NCI-H1048 (cell line): Measurements from ENCODE around the gene TANGO2.

Experiments
- DNase-seq: peaks from one replicate; lab custom pipeline; 2025; lab: John Stamatoyannopoulos, UW

The TANGO2 gene

GRCh38 chr22:20107471-20107901, 86.6 kb downstream of the TANGO2 start:
- no peak for DNase-seq

DNA sequence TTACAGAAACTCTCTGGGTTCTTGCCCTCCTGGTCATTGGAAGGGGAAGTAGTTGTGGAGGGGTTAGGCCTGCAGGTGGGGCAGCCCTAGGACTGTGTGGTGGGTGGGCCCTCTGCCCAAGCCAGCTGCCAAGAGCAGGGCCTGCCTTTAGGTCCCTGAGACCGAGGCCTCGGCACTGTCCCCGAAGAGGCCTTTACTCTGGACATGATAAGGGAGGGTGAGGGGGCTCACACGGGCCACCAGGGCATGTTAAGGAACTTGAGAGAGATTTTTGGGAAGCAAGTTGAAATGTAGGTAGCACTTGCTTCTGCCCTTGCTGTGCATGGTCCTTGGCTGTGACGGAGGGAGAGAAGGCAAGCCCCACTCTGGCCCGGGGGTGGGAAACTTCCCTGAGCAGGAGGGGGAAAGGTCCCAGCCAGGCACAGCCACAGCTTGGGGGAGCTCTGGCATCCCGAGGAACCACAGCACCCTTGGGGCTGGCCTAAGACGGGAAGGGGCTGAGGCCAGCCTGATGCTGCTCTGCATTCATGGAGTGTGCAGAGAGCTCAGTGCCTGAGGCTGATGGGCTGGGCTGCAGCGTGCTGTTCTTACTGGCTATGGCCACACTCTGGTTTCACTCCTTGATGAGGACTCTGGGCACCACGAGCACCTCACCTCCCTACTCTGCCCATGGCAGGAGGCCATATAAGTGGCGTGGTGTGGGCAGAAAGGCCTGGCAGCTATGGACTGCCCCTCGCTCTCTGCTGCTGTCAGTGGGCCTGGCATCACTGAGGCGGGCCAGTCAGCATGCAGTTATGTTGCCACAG, 87.2 kb downstream of the TANGO2 start:
- no peak for DNase-seq

DNA sequence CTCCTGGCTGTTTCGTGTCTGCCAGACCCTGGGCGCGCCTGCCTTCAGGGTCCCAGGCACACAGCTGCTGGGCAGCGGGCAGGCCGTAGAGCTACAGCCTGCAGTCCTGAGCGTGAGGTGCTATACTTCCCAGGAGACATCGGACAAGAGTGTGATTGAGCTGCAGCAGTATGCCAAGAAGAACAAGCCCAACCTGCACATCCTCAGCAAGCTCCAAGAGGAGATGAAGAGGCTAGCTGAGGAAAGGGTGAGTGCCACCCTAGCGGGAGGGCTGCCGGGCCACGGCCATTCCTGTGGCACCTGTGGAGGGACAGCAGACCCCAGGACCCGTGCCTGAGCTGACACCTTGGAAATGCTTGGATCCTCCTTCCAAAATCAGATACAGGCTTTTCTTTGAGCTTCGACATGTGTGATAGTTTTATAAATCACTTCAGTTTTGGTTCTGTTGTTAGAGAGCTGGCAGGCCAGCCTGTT, 87.9 kb downstream of the TANGO2 start:
- no peak for DNase-seq

DNA sequence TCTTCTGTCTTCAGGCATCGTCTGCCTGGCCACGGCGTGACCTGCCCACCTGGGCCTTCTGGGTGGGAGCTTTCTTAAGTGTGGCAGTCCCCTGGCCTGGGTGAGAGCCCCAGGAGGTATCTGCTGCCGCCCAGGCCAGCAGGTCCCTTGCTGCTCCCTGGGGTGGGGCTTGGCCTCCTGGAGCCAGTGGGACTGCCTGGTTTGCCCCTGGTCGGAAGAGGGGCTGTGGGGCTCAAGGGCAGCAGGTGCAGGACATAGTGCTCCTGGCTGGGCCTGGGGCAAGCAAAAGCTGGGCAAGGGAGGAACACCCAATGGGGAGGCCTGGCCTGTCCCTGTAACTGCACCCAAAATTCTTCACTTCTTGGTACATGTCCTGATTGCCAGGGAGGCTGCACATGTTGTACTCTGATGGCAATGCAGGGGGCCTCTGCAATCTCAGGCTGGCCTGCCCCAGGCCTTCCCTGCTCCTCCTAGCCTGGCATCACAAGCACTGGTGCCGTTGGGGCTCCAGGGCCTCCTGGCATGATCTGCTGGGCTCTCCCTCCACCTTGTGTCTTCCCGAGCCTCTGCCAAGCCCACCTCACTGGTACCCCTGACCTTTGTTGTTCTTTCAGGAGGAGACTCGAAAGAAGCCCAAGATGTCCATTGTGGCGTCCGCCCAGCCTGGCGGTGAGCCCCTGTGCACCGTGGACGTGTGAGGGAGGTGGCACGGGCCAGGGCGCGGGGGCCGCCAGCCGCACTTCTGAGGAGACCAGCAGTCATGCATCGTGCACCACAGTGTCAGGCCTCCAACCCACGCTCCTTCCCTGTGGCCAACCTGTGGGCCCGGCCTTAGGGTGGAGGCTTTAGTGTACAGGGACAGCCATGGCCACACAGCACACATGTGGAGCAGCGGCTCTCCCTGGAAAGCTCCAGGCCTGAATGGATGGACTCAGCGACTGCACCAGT, 88.8 kb downstream of the TANGO2 start:
- DNase-seq = no peak

DNA sequence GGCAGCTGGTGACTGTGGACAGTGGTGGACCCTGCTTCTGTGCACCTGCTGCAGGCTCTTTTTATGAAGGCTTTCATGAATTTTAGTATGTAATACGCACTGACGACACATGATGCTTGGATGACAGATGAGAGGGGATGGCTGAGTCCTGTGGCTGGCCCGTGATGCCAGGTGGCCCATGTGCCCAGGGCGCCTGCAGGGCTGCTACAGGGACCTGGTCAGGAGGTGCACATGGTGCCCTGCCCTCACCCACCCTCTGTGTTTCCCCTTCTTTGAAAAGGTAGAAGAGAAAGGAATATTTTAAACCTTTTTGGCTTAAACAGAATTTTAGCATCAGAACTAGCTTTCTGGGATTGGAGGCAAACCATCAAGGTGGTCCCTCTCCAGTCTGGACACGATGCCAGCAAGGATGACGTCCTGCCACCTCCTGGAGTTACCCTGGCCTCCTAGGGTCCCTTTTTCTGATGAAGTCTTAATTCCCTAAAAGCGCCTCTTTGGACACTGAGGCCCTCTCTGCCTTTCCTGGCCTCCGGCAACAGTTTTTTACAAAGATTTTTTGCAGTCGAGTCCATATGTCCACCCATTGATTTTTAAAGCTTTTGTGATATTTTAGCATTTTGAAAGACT, 89.6 kb downstream of the TANGO2 start:
- DNase-seq = no peak

DNA sequence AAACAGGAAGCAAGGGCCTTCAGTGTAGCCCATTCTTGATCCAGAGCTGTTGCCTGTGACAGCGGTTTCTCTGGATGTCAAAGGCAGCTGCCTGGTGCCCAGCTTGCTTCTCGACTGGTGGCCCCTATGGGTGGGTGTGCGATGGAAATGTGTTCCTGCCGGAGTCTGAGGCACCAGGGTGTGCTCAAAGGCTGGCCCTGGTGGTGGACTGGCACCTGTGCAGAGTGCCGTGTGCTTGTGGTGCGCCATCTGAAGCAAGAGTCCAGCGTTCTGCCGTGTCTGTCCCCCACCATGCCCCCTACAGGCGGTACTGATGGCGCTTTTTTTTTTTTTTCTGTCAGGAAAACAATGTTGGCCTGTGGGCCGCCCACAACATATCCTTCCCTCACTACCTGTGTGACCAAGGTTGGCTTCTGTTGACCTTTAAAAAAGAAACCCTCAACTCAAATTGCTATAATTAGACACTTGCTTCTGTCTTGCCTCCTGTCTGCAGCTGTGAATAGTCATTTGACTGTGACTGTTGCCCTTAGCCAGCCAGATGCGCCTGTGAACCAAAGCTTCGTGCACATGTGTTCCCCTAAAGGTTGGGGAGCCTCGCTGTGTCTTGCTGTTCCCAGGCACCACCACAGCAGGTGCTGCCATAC, 90.3 kb downstream of the TANGO2 start:
- DNase-seq = no peak

DNA sequence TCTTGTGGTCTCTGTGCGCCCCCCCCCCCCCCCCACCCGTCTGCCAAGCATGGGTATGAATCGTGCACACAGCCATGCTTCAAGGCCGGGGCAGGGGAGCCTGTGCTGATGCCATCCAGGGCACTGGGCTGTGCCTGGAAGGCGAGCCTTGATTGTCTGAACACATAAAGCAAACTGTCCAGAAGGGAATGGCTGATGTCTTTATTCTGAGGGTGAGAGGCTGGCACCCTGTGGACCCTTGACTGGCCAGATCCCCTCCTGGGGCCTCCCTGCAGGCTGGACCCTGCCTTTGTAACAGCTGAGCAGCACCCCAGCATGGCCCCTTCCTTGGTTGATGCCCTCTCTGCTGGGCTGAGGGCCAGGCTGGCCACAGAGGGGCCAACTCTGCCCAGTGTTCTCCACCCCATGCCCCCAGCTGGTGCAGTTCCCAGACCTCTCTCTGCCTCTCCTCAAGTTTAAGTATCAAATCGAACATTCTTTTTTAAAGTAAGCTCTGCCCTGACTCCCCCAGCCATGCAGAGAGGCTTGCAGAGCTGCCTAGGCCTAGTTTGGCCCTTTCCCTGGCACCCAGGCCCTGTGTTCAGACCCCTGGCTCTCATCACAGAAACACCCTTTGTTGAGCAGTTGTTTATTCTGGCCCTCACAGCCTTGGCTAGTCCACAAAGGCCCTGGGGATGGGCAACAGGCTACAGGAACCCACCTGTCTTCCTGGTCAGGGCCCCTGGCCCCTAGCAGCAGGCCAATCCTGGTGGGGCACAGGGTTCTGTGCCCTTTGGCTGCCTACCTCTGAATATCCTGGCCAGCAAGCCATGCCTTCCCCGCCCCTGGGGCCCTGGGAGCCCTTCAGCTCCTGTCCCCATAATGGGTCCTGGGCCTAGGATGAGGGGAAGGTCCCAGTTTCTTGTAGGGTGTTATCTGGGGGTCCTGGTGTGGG, 91.0 kb downstream of the TANGO2 start:
- no peak for DNase-seq

- no peak for DNase-seq
These were observed 92.0 kb downstream of the TANGO2 start for GRCh38 chr22:20112623-20113511.

DNA sequence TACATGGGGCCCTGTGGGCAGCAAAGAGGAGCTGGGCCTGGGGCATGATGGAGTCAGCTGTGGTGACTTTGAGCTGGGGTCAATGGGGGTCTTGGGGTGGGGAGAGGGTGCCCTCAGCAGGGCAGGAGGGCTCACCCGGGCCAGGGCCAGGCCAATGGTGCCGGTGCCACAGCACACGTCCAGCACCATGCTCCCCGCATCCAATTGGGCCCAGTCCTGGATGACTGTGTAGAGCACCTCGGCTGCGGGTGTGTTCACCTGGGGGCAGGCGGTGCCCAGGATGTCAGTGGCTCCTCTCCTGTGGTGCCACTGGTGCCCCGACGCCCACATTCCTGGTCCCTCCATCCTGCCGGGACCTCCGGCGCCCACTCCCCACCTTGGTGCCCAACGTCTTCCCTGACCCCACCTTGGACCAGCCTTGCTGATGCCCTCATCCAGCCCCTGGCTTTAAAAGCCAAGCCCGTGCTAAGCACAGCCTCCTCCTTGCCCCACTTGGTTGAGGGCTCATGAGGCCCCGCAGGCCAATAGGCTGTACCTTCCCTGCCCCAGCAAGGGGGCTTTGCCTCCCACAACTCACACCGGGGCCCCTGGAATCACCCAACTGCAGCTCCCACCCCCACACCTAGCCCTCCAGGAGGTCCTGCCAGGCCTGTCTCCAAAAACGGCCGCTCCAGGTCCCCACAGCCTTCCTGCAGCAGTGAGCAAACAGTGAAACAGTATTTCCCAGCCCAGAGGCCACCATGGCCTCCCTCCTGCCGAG, 92.8 kb downstream of the TANGO2 start:
- no peak for DNase-seq

- no peak for DNase-seq
These were observed 93.9 kb downstream of the TANGO2 start for GRCh38 chr22:20114506-20115475.

DNA sequence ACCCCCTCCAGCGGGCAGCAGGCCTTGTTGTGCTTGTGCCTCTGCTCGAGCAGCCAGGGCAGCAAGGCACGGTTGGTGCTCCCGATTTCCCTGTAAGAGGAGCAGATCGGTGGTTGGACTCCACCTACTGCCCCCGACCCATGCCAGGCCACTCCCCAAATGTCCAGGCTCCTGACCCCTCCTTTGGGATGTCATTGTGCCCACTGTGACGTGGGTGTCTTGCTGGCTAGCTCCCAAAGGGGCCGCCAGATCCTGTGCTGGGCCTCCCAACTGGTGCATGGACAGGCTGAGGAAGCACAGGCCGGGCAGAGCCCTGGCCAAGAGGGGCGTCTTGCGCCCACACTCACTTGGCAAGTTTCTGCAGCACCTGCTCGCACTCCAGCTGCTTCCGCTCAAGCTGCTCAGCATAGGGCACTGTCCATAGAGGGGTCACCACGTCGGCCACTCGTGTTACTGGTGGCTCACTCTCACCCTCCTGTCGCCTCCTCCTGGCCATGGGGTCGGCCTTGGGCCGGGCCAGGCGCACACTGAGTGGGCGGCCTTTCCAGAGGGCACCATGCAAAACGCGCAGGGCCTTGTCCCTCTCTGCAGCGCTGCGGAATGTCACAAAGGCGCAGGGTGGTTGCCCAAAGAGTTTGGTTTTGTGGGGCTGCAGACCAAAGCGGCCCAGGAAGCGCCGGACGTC, 94.9 kb downstream of the TANGO2 start, which contains the start of gene RANBP1:
TSS of gene RANBP1 (plus strand) at position 414 of the 685 bp plus-strand sequence. CDS start at position 495, 81 bp downstream.
- no peak for DNase-seq

DNA sequence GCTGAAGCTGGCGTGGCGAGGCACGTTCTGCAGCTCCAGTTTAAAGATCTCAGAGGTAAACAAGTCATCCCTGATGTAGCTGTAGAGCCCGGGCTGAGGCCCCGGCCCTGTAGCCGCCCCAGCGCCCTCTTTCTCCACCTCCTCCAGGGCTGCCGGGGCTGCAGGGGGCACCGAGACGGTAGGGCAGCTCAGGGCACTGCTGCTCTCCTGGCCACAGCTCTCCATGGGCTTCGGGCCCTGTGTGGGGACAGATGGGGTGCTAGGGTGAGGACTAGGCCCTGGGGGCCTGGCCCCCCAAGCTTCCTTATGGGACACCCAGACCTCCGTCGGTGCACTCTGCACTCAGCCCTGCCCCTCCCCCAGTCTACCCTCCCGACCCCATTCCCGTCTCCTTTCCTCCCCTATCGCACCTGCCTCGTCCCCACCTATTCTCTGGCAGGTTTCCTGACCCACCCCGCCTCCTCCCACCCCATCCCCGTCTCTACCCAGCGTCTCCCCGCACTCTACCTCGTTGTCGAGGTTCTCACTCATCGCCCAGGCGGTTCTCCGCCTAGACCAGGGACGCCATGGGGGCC, 95.6 kb downstream of the TANGO2 start:
- DNase-seq = no peak
